Naive thymus-derived CD4-positive, alpha-beta T cell (primary cell): Measurements from ENCODE around the gene SERHL2. TPM values are rescaled to one million over a fixed set of nuclear protein-coding genes. Genes with fewer than 3 reads are reported as not detected.
"Not testable (repeated sequence)": the region's sequence is repeated elsewhere in the genome, so short reads cannot be mapped to it uniquely, and the experiment has no call there.

ENCODE experiments used
- ATAC-seq: fragments of 150-1000 bp; cut with Tn5 transposase; 2 replicates; pipeline ENCODE4 v1.10.0; 2021; ENCODE audit warnings: mild to moderate bottlenecking, moderate library complexity
- CTCF ChIA-PET: fragments of 350-600 bp; sonication (Branson Sonifier 250); formaldehyde crosslinking; loops from one replicate; lab custom pipeline; 2021; ENCODE audit warnings: antibody characterized with exemption; lab: Charles Lee
- POLR2A ChIA-PET: fragments of 350-600 bp; sonication (Branson Sonifier 250); formaldehyde crosslinking; loops from one replicate; lab custom pipeline; 2021; ENCODE audit warnings: antibody characterized with exemption, inconsistent platforms; lab: Charles Lee
- DNase-seq, 9 donors: peaks; one replicate each; pipeline versions ENCODE4 v3.0.0 to v3.0.0-alpha.2; 2020 to 2022; ENCODE audit warnings: mixed read lengths in 1 of 9
- H3K27ac ChIP-seq: one replicate; pipeline ENCODE4 v1.7.0; 2013; ENCODE audit warnings: mild to moderate bottlenecking, low read depth, low read length, moderate library complexity
- H3K27me3 ChIP-seq, 2 donors: one replicate each; pipeline ENCODE4 v1.7.0; 2013; ENCODE audit warnings: low read length in 2 of 2, mild to moderate bottlenecking in 2 of 2, moderate library complexity in 2 of 2; ENCODE audit not compliant: control insufficient read depth in 2 of 2, insufficient read depth in 2 of 2
- H3K36me3 ChIP-seq, 3 experiments: 1 replicate in 2 of 3; 2 replicates in 1 of 3; pipeline ENCODE4 v1.7.0; 2013; ENCODE audit warnings: low read length in 3 of 3, mild to moderate bottlenecking in 3 of 3, moderate library complexity in 1 of 3; ENCODE audit not compliant: insufficient read depth in 3 of 3, control insufficient read depth in 2 of 3
- H3K4me1 ChIP-seq, 2 donors: one replicate each; pipeline ENCODE4 v1.7.0; 2013; ENCODE audit warnings: low read length in 2 of 2, mild to moderate bottlenecking in 2 of 2, moderate library complexity in 1 of 2; ENCODE audit not compliant: control insufficient read depth in 2 of 2, insufficient read depth in 2 of 2
- H3K4me3 ChIP-seq: 2 replicates; pipeline ENCODE4 v1.7.0; 2013; ENCODE audit warnings: mild to moderate bottlenecking, low read length
- H3K9me3 ChIP-seq, 3 experiments: 1 replicate in 2 of 3; 2 replicates in 1 of 3; pipeline ENCODE4 v1.7.0; 2013; ENCODE audit warnings: low read length in 3 of 3; ENCODE audit not compliant: control insufficient read depth in 2 of 3
- H3K27ac Mint-ChIP-seq, 9 donors: one replicate each; pipeline ENCODE4 v1.8.0; 2020 to 2022; ENCODE audit warnings: mixed read lengths in 9 of 9, mild to moderate bottlenecking in 8 of 9, moderate library complexity in 5 of 9, inconsistent platforms in 2 of 9
- H3K27me3 Mint-ChIP-seq, 5 donors: one replicate each; pipeline ENCODE4 v1.8.0; 2021 to 2022; ENCODE audit warnings: mixed read lengths in 5 of 5, mild to moderate bottlenecking in 1 of 5
- H3K36me3 Mint-ChIP-seq, 5 donors: one replicate each; pipeline ENCODE4 v1.8.0; 2020 to 2022; ENCODE audit warnings: mixed read lengths in 5 of 5, mild to moderate bottlenecking in 3 of 5, inconsistent platforms in 1 of 5
- H3K4me1 Mint-ChIP-seq, 7 donors: one replicate each; pipeline ENCODE4 v1.8.0; 2020 to 2022; ENCODE audit warnings: mixed read lengths in 7 of 7, mild to moderate bottlenecking in 3 of 7, inconsistent platforms in 1 of 7
- H3K4me3 Mint-ChIP-seq, 10 donors: one replicate each; pipeline ENCODE4 v1.8.0; 2020 to 2022; ENCODE audit warnings: mild to moderate bottlenecking in 10 of 10, mixed read lengths in 10 of 10, moderate library complexity in 6 of 10, inconsistent platforms in 2 of 10
- H3K9me3 Mint-ChIP-seq, 11 donors: one replicate each; pipeline ENCODE4 v1.8.0; 2020 to 2022; ENCODE audit warnings: mixed read lengths in 11 of 11, mild to moderate bottlenecking in 4 of 11, inconsistent platforms in 1 of 11, moderate library complexity in 1 of 11
- intact Hi-C, 2 donors: fragments of 100-400 bp; cut with micrococcal nuclease; formaldehyde crosslinking; loops; one replicate each; pipeline ENCODE4 v1.15.1; 2023
- polyA plus RNA-seq, 2 donors: library from polyadenylated mRNA; unstranded; fragments of 300-500 nt; fragmentation: Illumina TruSeq; gene quantifications; one replicate each; pipeline ENCODE4 v1.2.3, GENCODE V29; 2021
- total RNA-seq, 6 experiments: library from RNA in 5 of 6; stranded (reverse) in 5 of 6; gene quantifications; 1 replicate in 5 of 6; 2 replicates in 1 of 6; pipeline ENCODE4 v1.2.3 and lab custom pipeline; 2021 to 2026

The SERHL2 gene
- total and polyA plus RNA-seq, 7 experiments from 2014 or later, result 0.25 to 1.0 (median 0.47) TPM; not detected in 1

GRCh38 chr22:42613872-42614301 lies 60.1 kb downstream of the SERHL2 start:
- POLR2A ChIA-PET, result interaction anchor here (0.6 to 3.5 kb wide), 20 partner anchors 7 to 742 kb away, joined by 3 to 19 read pairs (median 4); partner anchors contain the start of genes ARFGAP3, CYB5R3, MCAT and NDUFA6
- peaks cover 0 to 9% (median 0%) of the 10 kb centered on the region in 11 donors for H3K9me3 Mint-ChIP-seq
- Histone ChIP-seq H3K27me3 (no peaks in the 10 kb centered on the region), H3K4me1 (peaks cover 34 to 45% of the 10 kb centered on the region in 2 donors), H3K9me3 (no peaks in the 10 kb centered on the region), H3K27ac (peak overlapping the region; percentile 91), H3K4me3 (peak overlapping the region; percentile 91), H3K36me3 (peaks cover 0 to 12% (median 3%) of the 10 kb centered on the region in 3 experiments)
- ATAC-seq, result no peak
- DNase-seq, result no peak
- H3K4me3 Mint-ChIP-seq, result peak overlapping the region; percentile 92 to 99 (median 96)
- peaks cover 50 to 68% (median 57%) of the 10 kb centered on the region in 7 donors for H3K4me1 Mint-ChIP-seq
- CTCF ChIA-PET, result no interaction called here
- peaks cover 0 to 16% (median 0%) of the 10 kb centered on the region in 5 donors for H3K36me3 Mint-ChIP-seq
- peaks cover 0 to 5% (median 0%) of the 10 kb centered on the region in 5 donors for H3K27me3 Mint-ChIP-seq
- H3K27ac Mint-ChIP-seq, result peak overlapping the region; percentile 93 to 100 (median 98)
- intact Hi-C loops, result loop anchor here (1.0 to 10.0 kb wide), 14 partner anchors 32 to 929 kb away; partner anchors contain the start of genes ARFGAP3 (in 2 of the 2), CYB5R3 (in 1 of the 2), NDUFA6 (in 1 of the 2) and PACSIN2 (in 1 of the 2)

GRCh38 chr22:42614312-42615091 lies 60.7 kb downstream of the SERHL2 start, which contains the start of gene POLDIP3:
Gene POLDIP3, minus strand, starts transcription at chr22:42614883. Its CDS starts 26 bp downstream, at chr22:42614857.
- H3K4me1 Mint-ChIP-seq, result peaks cover 46 to 65% (median 54%) of the 10 kb centered on the region in 7 donors
- H3K27me3 Mint-ChIP-seq, result peaks cover 0 to 5% (median 0%) of the 10 kb centered on the region in 5 donors
- peak within 1 kb of the TSS; percentile 91 for H3K4me3 ChIP-seq
- H3K27me3 ChIP-seq, result no peaks in the 10 kb centered on the region
- H3K27ac ChIP-seq, result peak within 1 kb of the TSS; percentile 91
- CTCF ChIA-PET, result no interaction called here
- POLR2A ChIA-PET, result interaction anchor here (0.6 to 3.5 kb wide), 25 partner anchors 8 to 1168 kb away, joined by 3 to 19 read pairs (median 4); partner anchors contain the start of genes ARFGAP3, CYB5R3, MCAT and NDUFA6
- H3K4me3 Mint-ChIP-seq, result peak within 1 kb of the TSS; percentile 92 to 99 (median 97)
- no peaks in the 10 kb centered on the region for H3K9me3 ChIP-seq
- DNase-seq (peak; percentile 96 to 99 (median 98)), ATAC-seq (peak; percentile 84)
- intact Hi-C loops, result loop anchor here (1.0 to 10.0 kb wide), 16 partner anchors 32 to 930 kb away; partner anchors contain the start of genes ARFGAP3 (in 2 of the 2), CYB5R3 (in 2 of the 2), NDUFA6 (in 2 of the 2) and PACSIN2 (in 1 of the 2)
- peak within 1 kb of the TSS; percentile 98 to 100 (median 100) for H3K27ac Mint-ChIP-seq
- peaks cover 0 to 9% (median 0%) of the 10 kb centered on the region in 11 donors for H3K9me3 Mint-ChIP-seq
- peaks cover 0 to 16% (median 0%) of the 10 kb centered on the region in 5 donors for H3K36me3 Mint-ChIP-seq
- H3K4me1 ChIP-seq, result peaks cover 34 to 40% of the 10 kb centered on the region in 2 donors
- peaks cover 0 to 12% (median 0%) of the 10 kb centered on the region in 3 experiments for H3K36me3 ChIP-seq

- Histone ChIP-seq H3K27me3 (no peaks in the 10 kb centered on the region), H3K36me3 (peaks cover 0 to 12% (median 0%) of the 10 kb centered on the region in 3 experiments), H3K9me3 (no peaks in the 10 kb centered on the region), H3K4me3 (peak overlapping the region; percentile 91), H3K4me1 (peaks cover 32 to 37% of the 10 kb centered on the region in 2 donors), H3K27ac (peak overlapping the region; percentile 91)
- ChIA-PET POLR2A (interaction anchor here (0.5 to 3.5 kb wide), 24 partner anchors 9 to 1169 kb away, joined by 3 to 19 read pairs (median 5); partner anchors contain the start of genes ARFGAP3, CYB5R3, MCAT and NDUFA6), CTCF (interaction anchor here (0.7 kb wide), 1 partner anchor 242 kb away, joined by 3 read pairs; the partner anchor contains the start of gene ARFGAP3)
- peak; percentile 83 for ATAC-seq
- peaks cover 0 to 8% (median 0%) of the 10 kb centered on the region in 11 donors for H3K9me3 Mint-ChIP-seq
- peaks cover 38 to 58% (median 48%) of the 10 kb centered on the region in 7 donors for H3K4me1 Mint-ChIP-seq
- intact Hi-C loops, result loop anchor here (1.0 to 10.0 kb wide), 9 partner anchors 34 to 930 kb away; partner anchors contain the start of genes NDUFA6 (in 2 of the 2), ARFGAP3 (in 1 of the 2), CYB5R3 (in 1 of the 2) and SERHL2 (in 1 of the 2)
- H3K4me3 Mint-ChIP-seq, result peak overlapping the region; percentile 92 to 99 (median 94)
- DNase-seq, result peak; percentile 62 to 93 (median 89)
- peak overlapping the region; percentile 98 to 100 (median 100) for H3K27ac Mint-ChIP-seq
- peaks cover 0 to 16% (median 0%) of the 10 kb centered on the region in 5 donors for H3K36me3 Mint-ChIP-seq
- peaks cover 0 to 5% (median 0%) of the 10 kb centered on the region in 5 donors for H3K27me3 Mint-ChIP-seq
Measured at GRCh38 chr22:42615092-42615859, 61.5 kb downstream of the SERHL2 start.

GRCh38 chr22:42615860-42616175 lies 62.1 kb downstream of the SERHL2 start:
- Mint-ChIP-seq H3K36me3 (peaks cover 0 to 16% (median 0%) of the 10 kb centered on the region in 5 donors), H3K27ac (peak overlapping the region; percentile 98 to 100 (median 100)), H3K4me1 (peaks cover 33 to 53% (median 43%) of the 10 kb centered on the region in 7 donors), H3K4me3 (peak overlapping the region; percentile 92 to 99 (median 94))
- ATAC-seq, H3K9me3 ChIP-seq, H3K27me3 Mint-ChIP-seq, H3K27me3 ChIP-seq, H3K9me3 Mint-ChIP-seq, H3K36me3 ChIP-seq: not testable (repeated sequence)
- POLR2A ChIA-PET, result interaction anchor here (0.5 to 3.5 kb wide), 13 partner anchors 8 to 1169 kb away, joined by 3 to 19 read pairs (median 4); partner anchors contain the start of genes ARFGAP3, CYB5R3, PHF5A and SMDT1
- intact Hi-C loops, result loop anchor here (1.0 to 10.0 kb wide), 9 partner anchors 33 to 931 kb away; partner anchors contain the start of genes NDUFA6 (in 2 of the 2), ARFGAP3 (in 1 of the 2), CYB5R3 (in 1 of the 2) and SERHL2 (in 1 of the 2)
- H3K4me3 ChIP-seq, result peak overlapping the region; percentile 91
- H3K4me1 ChIP-seq, result peaks cover 28 to 33% of the 10 kb centered on the region in 2 donors
- peak overlapping the region; percentile 91 for H3K27ac ChIP-seq
- peak in 1 of 9 donors; percentile 30 for DNase-seq
- CTCF ChIA-PET, result interaction anchor here (0.7 kb wide), 1 partner anchor 241 kb away, joined by 3 read pairs; the partner anchor contains the start of gene ARFGAP3

GRCh38 chr22:42617155-42617983 lies 63.6 kb downstream of the SERHL2 start:
- H3K9me3 ChIP-seq, result no peaks in the 10 kb centered on the region
- H3K27ac Mint-ChIP-seq, result peak overlapping the region in 8 of 9 donors; percentile 40 to 100 (median 65)
- no peak overlapping the region for H3K27ac ChIP-seq
- H3K4me3 Mint-ChIP-seq, result peak overlapping the region in 5 of 10 donors; percentile 13 to 47 (median 33)
- H3K27me3 ChIP-seq, result no peaks in the 10 kb centered on the region
- H3K36me3 Mint-ChIP-seq, result peaks cover 0 to 11% (median 0%) of the 10 kb centered on the region in 5 donors
- DNase-seq (no peak), ATAC-seq (no peak)
- peaks cover 0 to 5% (median 0%) of the 10 kb centered on the region in 5 donors for H3K27me3 Mint-ChIP-seq
- intact Hi-C loops, result loop anchor here in 1 of 2 donors (10.0 kb wide), 1 partner anchor 933 kb away; the partner anchor contains the start of gene SNU13
- H3K36me3 ChIP-seq, result peaks cover 0 to 3% (median 0%) of the 10 kb centered on the region in 3 experiments
- no peak overlapping the region for H3K4me3 ChIP-seq
- H3K9me3 Mint-ChIP-seq, result peaks cover 0 to 8% (median 0%) of the 10 kb centered on the region in 11 donors
- peaks cover 28 to 43% (median 30%) of the 10 kb centered on the region in 7 donors for H3K4me1 Mint-ChIP-seq
- H3K4me1 ChIP-seq, result peaks cover 15 to 20% of the 10 kb centered on the region in 2 donors
- ChIA-PET CTCF (interaction anchor here (1.5 kb wide), 1 partner anchor 8 kb away, joined by 3 read pairs; no protein-coding TSS in a partner anchor), POLR2A (no interaction called here)
